Naive B cell (primary cell): ENCODE measurements around the gene S100A7A. TPM values are rescaled to one million over a fixed set of nuclear protein-coding genes. Genes with fewer than 3 reads are reported as not detected.
"Not testable (repeated sequence)": the region's sequence is repeated elsewhere in the genome, so short reads cannot be mapped to it uniquely, and the experiment has no call there.

Source experiments
- ATAC-seq, 2 donors: fragments of 150-1000 bp; cut with Tn5 transposase; 2 replicates each; pipeline ENCODE4 v1.10.0; 2021; ENCODE audit warnings: low read depth in 2 of 2, mild to moderate bottlenecking in 2 of 2, moderate library complexity in 2 of 2
- DNase-seq: peaks from one replicate; pipeline ENCODE4 v3.0.0; 2022
- H3K27ac Mint-ChIP-seq, 6 donors: one replicate each; pipeline ENCODE4 v1.8.0; 2020 to 2022; ENCODE audit warnings: mild to moderate bottlenecking in 6 of 6, mixed read lengths in 6 of 6, moderate library complexity in 5 of 6, inconsistent platforms in 2 of 6
- H3K27me3 Mint-ChIP-seq, 3 donors: one replicate each; pipeline ENCODE4 v1.8.0; 2021 to 2022; ENCODE audit warnings: mixed read lengths in 3 of 3, mild to moderate bottlenecking in 1 of 3
- H3K36me3 Mint-ChIP-seq, 2 donors: one replicate each; pipeline ENCODE4 v1.8.0; 2020 to 2022; ENCODE audit warnings: mixed read lengths in 2 of 2, inconsistent platforms in 1 of 2, mild to moderate bottlenecking in 1 of 2
- H3K4me1 Mint-ChIP-seq, 3 donors: one replicate each; pipeline ENCODE4 v1.8.0; 2020 to 2022; ENCODE audit warnings: mixed read lengths in 3 of 3, inconsistent platforms in 1 of 3, mild to moderate bottlenecking in 1 of 3, moderate library complexity in 1 of 3
- H3K4me3 Mint-ChIP-seq, 8 donors: one replicate each; pipeline ENCODE4 v1.8.0; 2020 to 2022; ENCODE audit warnings: mild to moderate bottlenecking in 8 of 8, mixed read lengths in 8 of 8, moderate library complexity in 8 of 8, inconsistent platforms in 2 of 8
- H3K9me3 Mint-ChIP-seq, 7 donors: one replicate each; pipeline ENCODE4 v1.8.0; 2020 to 2022; ENCODE audit warnings: mixed read lengths in 7 of 7, mild to moderate bottlenecking in 5 of 7, inconsistent platforms in 2 of 7, moderate library complexity in 1 of 7
- polyA plus RNA-seq, 6 donors: library from polyadenylated mRNA; unstranded; fragments of 300-500 nt; fragmentation: Illumina TruSeq; gene quantifications; one replicate each; pipeline ENCODE4 v1.2.3, GENCODE V29; 2021; ENCODE audit warnings: low read depth in 6 of 6

S100A7A gene
- polyA plus RNA-seq, 6 donors from 2014 or later: not detected

GRCh38 chr1:153399401-153400055 lies 16.8 kb upstream of the S100A7A start:
- no peaks in the 10 kb centered on the region for H3K4me1 Mint-ChIP-seq
- DNase-seq: no peak
- H3K4me3 Mint-ChIP-seq: no peak overlapping the region
- H3K27me3 Mint-ChIP-seq: peaks cover 26 to 60% (median 52%) of the 10 kb centered on the region in 3 donors
- H3K9me3 Mint-ChIP-seq: peaks cover 0 to under 1% (median 0%) of the 10 kb centered on the region in 7 donors
- no peak overlapping the region for H3K27ac Mint-ChIP-seq
- no peaks in the 10 kb centered on the region for H3K36me3 Mint-ChIP-seq
- no peak for ATAC-seq

DNA sequence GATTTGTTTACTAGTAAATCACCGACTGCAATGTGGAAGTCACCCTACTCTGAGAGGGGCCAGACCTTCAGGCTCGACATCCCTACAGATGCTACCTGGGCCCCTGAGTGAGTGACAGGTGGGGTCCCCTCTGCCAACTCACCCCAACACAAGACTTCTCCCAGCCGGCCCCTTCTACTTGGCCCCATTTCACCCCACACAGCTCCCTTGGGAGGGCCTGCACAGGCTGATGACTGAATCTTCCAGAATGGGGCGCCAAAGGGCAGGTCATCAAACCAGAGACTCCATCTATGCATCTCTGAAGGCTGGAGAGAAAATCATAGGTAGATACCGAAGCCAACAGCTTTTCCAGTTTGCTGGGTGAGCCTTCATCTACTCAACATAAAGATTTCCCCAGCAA lies 16.1 kb upstream of the S100A7A start:
- ATAC-seq: no peak
- peaks cover 28 to 53% (median 46%) of the 10 kb centered on the region in 3 donors for H3K27me3 Mint-ChIP-seq
- no peaks in the 10 kb centered on the region for H3K4me1 Mint-ChIP-seq
- peaks cover 0 to 3% (median 0%) of the 10 kb centered on the region in 7 donors for H3K9me3 Mint-ChIP-seq
- no peaks in the 10 kb centered on the region for H3K36me3 Mint-ChIP-seq
- H3K4me3 Mint-ChIP-seq: no peak overlapping the region
- H3K27ac Mint-ChIP-seq: no peak overlapping the region
- no peak for DNase-seq

DNA sequence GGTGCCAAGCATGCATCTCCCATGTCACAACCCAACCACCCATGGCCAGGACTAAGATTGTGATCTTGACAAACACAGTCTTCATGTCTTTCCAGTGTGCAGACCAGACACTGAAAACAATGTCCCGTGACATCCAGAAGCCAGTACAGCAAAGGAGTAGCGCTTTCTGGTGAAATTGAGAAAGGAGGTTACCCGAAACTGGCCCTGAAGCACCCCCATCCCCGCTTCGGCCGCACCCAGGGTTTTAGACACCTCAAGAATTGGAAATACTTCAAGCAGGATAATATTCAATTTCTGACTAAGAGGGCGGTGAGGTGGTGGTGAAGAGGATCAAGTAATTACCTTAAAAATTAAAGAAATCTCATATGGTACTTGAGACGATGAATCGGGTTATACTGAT lies 14.9 kb upstream of the S100A7A start:
- H3K27me3 Mint-ChIP-seq: peaks cover 24 to 48% (median 46%) of the 10 kb centered on the region in 3 donors
- no peaks in the 10 kb centered on the region for H3K36me3 Mint-ChIP-seq
- no peaks in the 10 kb centered on the region for H3K4me1 Mint-ChIP-seq
- no peak overlapping the region for H3K4me3 Mint-ChIP-seq
- H3K27ac Mint-ChIP-seq: no peak overlapping the region
- ATAC-seq (no peak), DNase-seq (no peak)
- H3K9me3 Mint-ChIP-seq: peaks cover 0 to 3% (median 0%) of the 10 kb centered on the region in 7 donors

- no peak overlapping the region for H3K4me3 Mint-ChIP-seq
- no peaks in the 10 kb centered on the region for H3K36me3 Mint-ChIP-seq
- ATAC-seq (no peak), DNase-seq (no peak)
- H3K9me3 Mint-ChIP-seq: peaks cover 0 to 3% (median 0%) of the 10 kb centered on the region in 7 donors
- H3K27me3 Mint-ChIP-seq: peaks cover 26 to 47% (median 46%) of the 10 kb centered on the region in 3 donors
- no peak overlapping the region for H3K27ac Mint-ChIP-seq
- no peaks in the 10 kb centered on the region for H3K4me1 Mint-ChIP-seq
These were observed 14.1 kb upstream of the S100A7A start for GRCh38 chr1:153402226-153402625.

GRCh38 chr1:153403421-153404085 lies 12.8 kb upstream of the S100A7A start:
- H3K9me3 Mint-ChIP-seq: peaks cover 0 to 3% (median 0%) of the 10 kb centered on the region in 7 donors
- ATAC-seq (no peak), DNase-seq (no peak)
- no peak overlapping the region for H3K27ac Mint-ChIP-seq
- no peaks in the 10 kb centered on the region for H3K4me1 Mint-ChIP-seq
- no peak overlapping the region for H3K4me3 Mint-ChIP-seq
- H3K36me3 Mint-ChIP-seq: peaks cover 0 to 9% of the 10 kb centered on the region in 2 donors
- peaks cover 33 to 53% (median 46%) of the 10 kb centered on the region in 3 donors for H3K27me3 Mint-ChIP-seq

- Mint-ChIP-seq H3K27me3 (peaks cover 36 to 50% (median 45%) of the 10 kb centered on the region in 3 donors), H3K4me3 (no peak overlapping the region), H3K9me3 (peaks cover 0 to 3% (median 0%) of the 10 kb centered on the region in 7 donors), H3K36me3 (peaks cover 0 to 9% of the 10 kb centered on the region in 2 donors), H3K4me1 (no peaks in the 10 kb centered on the region), H3K27ac (no peak overlapping the region)
- DNase-seq: no peak
- ATAC-seq: no peak
These were observed 12.2 kb upstream of the S100A7A start for GRCh38 chr1:153404086-153404635.

DNA sequence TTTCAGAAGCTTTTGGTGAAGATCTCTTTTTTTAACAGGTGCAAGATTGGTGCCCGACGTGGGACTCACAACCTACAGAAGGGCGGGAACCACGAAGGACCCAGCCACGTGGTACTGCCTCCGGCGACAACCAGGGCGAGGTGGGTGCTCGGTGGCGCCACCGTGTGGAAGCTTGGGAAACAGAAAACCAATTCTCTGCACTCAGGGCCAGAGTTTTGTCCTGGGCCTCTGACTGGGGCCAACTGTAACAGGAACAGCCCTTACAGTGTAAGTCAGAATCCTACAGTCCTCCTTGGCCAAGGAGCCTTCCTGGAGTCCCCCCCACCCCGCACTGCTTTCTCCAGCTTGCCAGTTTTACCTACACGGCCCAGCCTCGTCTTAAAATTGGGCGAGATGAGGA lies 11.6 kb upstream of the S100A7A start:
- H3K9me3 Mint-ChIP-seq: peaks cover 0 to 3% (median 0%) of the 10 kb centered on the region in 7 donors
- H3K4me3 Mint-ChIP-seq: peak overlapping the region in 1 of 8 donors; percentile 26
- peaks cover 41 to 50% (median 45%) of the 10 kb centered on the region in 3 donors for H3K27me3 Mint-ChIP-seq
- peak in 1 of 2 donors; percentile 45 for ATAC-seq
- no peak overlapping the region for H3K27ac Mint-ChIP-seq
- no peaks in the 10 kb centered on the region for H3K4me1 Mint-ChIP-seq
- peaks cover 0 to 9% of the 10 kb centered on the region in 2 donors for H3K36me3 Mint-ChIP-seq
- no peak for DNase-seq

- not testable (repeated sequence) for H3K27ac Mint-ChIP-seq, H3K9me3 Mint-ChIP-seq, ATAC-seq, DNase-seq, H3K4me1 Mint-ChIP-seq, H3K36me3 Mint-ChIP-seq, H3K4me3 Mint-ChIP-seq
- peaks cover 44 to 56% (median 47%) of the 10 kb centered on the region in 3 donors for H3K27me3 Mint-ChIP-seq
These were observed 10.3 kb upstream of the S100A7A start for GRCh38 chr1:153405825-153406599.

- not testable (repeated sequence) for DNase-seq, ATAC-seq, H3K4me1 Mint-ChIP-seq, H3K27ac Mint-ChIP-seq, H3K4me3 Mint-ChIP-seq, H3K36me3 Mint-ChIP-seq
- H3K9me3 Mint-ChIP-seq: peaks cover 0 to 14% (median 8%) of the 10 kb centered on the region in 7 donors
- H3K27me3 Mint-ChIP-seq: peaks cover 44 to 59% (median 54%) of the 10 kb centered on the region in 3 donors
These were observed 9.0 kb upstream of the S100A7A start for GRCh38 chr1:153407274-153407673.

GRCh38 chr1:153413961-153414360 lies 2.4 kb upstream of the S100A7A start:
- not testable (repeated sequence) for H3K27ac Mint-ChIP-seq, H3K36me3 Mint-ChIP-seq, ATAC-seq, DNase-seq, H3K4me3 Mint-ChIP-seq, H3K4me1 Mint-ChIP-seq
- Mint-ChIP-seq H3K9me3 (peaks cover 0 to 25% (median 8%) of the 10 kb centered on the region in 7 donors), H3K27me3 (peaks cover 28 to 49% (median 34%) of the 10 kb centered on the region in 3 donors)

DNA sequence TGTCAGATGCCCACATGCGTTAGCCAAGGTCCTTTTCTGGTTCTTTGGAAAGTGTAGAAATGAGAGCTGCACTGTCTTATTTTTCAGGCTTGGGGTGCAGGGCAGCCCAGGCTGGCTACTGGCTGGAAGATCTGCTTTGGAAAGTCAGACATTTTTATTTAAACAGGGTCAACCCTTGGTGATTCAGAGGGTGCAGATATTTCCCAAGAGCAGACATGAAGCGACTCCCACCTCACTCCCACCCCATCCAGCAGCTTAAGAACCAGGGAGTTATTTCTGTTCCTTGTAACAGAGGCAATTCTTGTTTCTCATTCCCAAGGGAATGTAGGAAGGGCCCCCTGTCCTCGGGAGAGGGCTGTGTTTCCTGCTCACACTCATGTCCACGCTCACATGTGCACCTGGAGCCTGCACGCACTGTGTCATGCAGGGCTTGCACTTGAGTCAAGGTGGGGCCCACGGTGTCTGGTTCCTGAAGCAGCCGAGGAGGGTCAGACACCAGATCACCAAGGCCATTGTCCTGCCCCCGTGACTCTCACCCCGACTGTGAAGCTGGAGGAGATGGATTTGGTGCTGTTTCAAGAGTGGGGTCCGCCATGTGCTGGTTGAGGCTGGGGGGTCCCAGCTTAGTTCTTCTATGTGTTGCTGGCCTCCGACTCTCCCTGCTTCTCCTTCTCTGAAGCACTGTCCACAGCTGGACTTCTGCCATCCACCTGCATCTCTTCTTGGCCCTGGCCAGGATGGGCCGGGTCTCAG lies 992 bp downstream of the S100A7A start:
- Mint-ChIP-seq H3K27me3 (peaks cover 29 to 47% (median 38%) of the 10 kb centered on the region in 3 donors), H3K36me3 (no peaks in the 10 kb centered on the region), H3K9me3 (peaks cover 0 to 11% (median 7%) of the 10 kb centered on the region in 7 donors), H3K4me3 (peak overlapping the region in 1 of 8 donors; percentile 24), H3K4me1 (no peaks in the 10 kb centered on the region), H3K27ac (peak overlapping the region in 1 of 6 donors; percentile 89)
- DNase-seq: no peak
- no peak for ATAC-seq

DNA sequence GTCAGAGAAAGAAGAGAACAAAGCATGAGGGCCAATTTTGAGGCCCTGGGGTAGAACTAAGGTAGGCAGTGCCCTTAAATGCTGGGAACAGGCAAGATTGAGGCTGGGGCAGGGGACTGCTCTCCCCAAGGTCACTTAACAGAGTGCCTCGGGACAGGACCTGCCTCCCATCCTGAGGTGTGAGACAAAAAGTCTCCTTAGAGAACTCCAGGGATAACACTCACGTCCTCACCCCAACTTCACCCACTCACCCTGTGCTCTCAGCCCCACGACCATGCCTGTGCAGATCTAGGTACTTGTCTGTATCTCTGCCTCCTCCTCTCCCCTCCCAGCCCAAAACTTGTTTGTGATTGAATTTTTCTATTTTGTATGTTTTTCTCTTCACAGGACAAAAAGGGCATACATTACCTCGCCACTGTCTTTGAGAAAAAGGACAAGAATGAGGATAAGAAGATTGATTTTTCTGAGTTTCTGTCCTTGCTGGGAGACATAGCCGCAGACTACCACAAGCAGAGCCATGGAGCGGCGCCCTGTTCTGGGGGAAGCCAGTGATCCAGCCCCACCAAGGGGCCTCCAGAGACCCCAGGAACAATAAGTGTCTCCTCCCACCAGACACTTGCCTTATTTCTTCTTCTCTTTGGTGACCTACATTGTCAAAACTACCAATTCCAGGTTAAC lies 2.6 kb downstream of the S100A7A start:
- H3K36me3 Mint-ChIP-seq, H3K4me3 Mint-ChIP-seq, ATAC-seq, DNase-seq, H3K4me1 Mint-ChIP-seq, H3K27ac Mint-ChIP-seq: not testable (repeated sequence)
- H3K9me3 Mint-ChIP-seq: peaks cover 0 to 11% (median 5%) of the 10 kb centered on the region in 7 donors
- H3K27me3 Mint-ChIP-seq: peaks cover 37 to 47% (median 47%) of the 10 kb centered on the region in 3 donors
